VCaP (cell line): Measurements from ENCODE around the gene VPS39.

Experiments used
- H3K27ac ChIP-seq: fragments of 450-650 bp; 2 replicates; pipeline ENCODE4 v1.5.1; 2017
- CTCF ChIP-seq: fragments of 450-650 bp; conservative IDR thresholded peaks from 2 replicates; pipeline ENCODE4 v1.5.1; 2017; ENCODE audit warnings: mild to moderate bottlenecking, moderate library complexity

Gene VPS39

GRCh38 chr15:42121021-42121420 lies 87.1 kb downstream of the VPS39 start:
- TF ChIP-seq CTCF, result no peak
- no peak overlapping the region for H3K27ac ChIP-seq

DNA sequence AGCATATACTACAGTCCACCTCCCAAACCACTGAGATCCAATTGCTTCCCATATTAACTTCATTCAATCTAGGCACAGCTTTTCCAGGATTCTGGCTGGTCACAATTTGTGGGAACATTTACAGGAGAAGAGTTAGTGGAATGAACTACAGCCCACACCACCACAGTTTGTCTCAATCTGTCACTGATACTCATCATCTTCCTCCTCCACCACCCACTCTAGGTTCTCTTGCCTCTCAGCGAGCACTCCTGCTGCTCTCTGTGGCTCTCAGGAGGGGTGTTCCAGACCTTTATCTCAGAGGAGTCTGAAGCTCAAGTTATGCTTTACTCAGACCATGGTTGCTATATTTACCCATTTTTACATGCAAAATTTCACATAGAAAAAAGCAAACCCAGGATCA lies 87.8 kb downstream of the VPS39 start:
- H3K27ac ChIP-seq, result no peak overlapping the region
- TF ChIP-seq CTCF, result no peak

DNA sequence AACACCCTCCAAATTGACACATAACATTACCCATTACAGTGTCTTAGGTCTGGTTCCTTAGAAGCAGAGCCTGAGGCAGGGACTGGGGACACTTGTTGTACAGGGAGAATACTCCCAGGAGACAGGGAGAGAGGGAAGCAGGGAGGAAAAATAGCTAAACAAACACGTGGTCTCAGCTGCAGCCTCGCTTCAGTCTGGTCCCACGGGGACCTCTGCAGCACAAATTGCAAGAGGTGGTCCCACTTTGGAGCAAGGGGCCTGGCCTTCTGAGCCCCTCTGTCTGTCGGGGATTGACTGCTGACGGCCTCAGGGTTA lies 88.7 kb downstream of the VPS39 start:
- H3K27ac ChIP-seq, result peak overlapping the region; percentile 86
- TF ChIP-seq CTCF, result no peak

DNA sequence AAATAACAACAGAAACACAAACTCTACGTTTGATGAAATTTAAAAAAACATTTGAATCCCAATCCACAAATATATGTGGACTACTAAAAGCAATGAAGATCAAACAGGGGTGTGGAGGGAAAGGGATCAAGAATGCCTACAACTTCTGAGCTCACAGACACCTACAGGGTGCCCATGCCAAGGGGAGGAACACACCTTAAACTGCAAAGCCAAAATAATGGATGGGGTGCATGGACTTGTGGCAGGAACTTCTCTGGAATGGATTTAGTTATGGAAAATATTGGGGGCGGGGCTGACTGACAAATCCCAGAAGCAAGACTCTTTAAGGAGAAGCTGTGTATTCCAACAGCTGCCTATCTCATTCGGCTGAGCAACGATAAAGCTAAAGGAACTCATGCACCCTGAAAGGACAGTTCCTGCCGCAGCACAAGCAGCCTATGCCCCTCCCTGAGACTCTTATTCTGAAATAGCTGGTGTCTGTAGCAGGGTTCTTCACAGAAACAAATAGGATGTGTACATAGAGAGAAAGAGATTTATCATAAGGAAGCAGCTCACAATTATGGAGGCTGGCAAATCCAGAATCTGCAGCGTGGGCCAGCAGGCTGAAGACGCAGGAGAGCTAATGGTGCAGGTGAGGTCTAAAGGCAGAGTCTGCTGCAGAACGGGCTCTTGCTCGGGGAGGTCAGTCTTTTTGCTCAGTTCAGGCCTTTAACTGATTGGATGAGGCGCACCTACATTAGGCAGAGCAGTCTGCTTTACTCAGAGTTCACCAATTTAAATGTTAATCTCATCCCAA lies 89.3 kb downstream of the VPS39 start:
- peak overlapping the region; percentile 86 for H3K27ac ChIP-seq
- TF ChIP-seq CTCF, result no peak

DNA sequence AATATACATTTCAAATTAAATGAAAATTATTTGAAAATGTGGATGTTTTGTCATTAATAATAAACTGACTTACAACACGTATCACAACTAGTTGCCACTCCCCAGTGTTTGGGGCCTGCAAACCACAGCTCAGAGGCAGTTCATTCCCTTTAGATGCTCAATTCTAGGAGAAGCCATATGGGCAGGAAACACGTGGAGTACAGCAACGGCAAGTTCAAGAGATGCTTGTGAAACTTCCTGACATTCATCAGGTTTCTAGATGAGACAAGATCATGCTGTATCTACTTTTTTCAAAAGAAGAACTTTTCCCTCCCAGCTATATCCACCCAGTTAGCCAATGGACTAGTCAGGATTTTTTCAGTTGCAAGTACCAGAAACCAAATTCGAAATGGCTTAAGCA lies 96.2 kb downstream of the VPS39 start:
- H3K27ac ChIP-seq, result no peak overlapping the region
- TF ChIP-seq CTCF, result no peak

DNA sequence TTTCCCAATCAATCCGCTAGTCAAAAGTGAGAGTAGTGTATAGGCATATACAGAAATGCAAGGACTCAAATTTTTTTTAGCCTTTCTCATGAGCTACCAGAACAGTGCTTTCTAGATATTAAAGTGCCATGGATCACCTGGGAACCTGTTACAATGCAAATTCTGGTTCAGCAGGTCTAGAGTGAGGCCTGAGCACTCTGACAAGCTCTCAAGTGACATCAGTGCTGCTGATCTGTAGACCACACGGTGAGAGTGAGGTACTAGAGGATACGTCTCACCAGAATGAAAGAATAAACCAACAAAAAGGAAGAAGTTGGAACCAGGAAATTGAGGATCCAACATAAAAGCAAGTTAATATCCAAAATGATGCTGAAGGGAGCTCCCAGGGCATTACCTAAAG lies 97.7 kb downstream of the VPS39 start:
- no peak overlapping the region for H3K27ac ChIP-seq
- TF ChIP-seq CTCF, result no peak

DNA sequence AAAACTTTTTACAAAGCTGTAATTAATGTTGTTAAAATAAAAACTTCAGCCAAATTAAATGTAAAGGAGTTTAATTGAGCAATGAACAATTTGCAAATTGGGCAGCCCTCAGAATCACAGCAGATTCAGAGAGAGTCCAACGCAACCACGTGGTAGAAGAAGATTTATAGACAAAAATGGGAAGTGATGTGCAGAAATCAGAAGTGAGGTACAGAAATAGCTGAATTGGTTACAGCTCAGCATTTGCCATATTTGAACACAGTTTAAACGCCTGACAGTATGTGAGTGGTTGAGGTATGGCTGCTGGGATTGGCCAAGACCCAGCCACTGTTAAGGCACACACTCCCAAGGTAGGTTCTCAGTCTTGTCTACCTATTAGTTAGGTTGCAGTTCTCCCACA lies 99.3 kb downstream of the VPS39 start:
- peak overlapping the region; percentile 63; the same call in 1 of the 2 replicates for H3K27ac ChIP-seq
- TF ChIP-seq CTCF, result no peak
